Stimulated activated CD4-positive, alpha-beta T cell treated with anti-CD3 and anti-CD28 coated beads, Interleukin-4, amount 100 ng/mL, for 1 hour (primary cell): Measurements from ENCODE around the gene MIR17HG.

Experiments
- DNase-seq: peaks from one replicate; pipeline ENCODE4 v3.0.0-alpha.2; 2020

Gene MIR17HG

DNA sequence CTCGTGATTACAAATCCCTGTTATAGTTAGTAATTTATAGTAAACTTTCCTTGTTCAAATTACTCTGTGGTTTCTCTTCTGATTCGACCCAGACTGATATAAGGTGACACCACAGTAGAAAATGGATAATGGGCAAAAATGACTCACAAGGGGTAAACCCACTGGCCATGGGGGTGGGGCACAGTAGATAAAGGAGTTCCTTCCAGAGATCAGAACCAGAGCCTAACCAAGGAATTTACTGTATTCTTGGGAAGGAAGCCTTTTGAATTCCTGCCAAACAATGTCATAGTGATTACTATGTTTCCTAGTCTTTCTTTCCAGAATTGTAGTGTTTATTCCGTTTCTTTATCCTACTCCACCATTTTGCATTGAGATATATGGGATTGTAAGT, 21.9 kb downstream of the MIR17HG start:
- DNase-seq: peak; percentile 34

DNA sequence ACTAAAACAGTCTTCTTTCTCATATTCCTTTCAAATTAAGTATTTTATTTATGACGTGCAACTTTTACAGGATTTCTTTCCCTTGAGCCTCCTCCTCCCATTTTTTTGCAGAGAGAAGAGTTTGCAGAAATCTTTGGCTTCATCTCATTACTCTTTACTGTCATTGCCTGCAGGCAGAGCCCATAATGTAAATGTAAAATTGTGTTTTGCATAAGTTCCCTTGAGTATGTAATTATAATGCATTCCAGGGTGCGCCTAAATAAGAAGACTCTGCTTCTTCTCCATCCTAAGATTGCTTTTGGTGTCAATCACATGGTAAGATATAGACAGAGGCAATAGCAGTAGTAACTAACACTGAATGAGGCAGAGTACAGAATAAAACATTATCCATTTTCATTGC, 23.0 kb downstream of the MIR17HG start:
- no peak for DNase-seq

DNA sequence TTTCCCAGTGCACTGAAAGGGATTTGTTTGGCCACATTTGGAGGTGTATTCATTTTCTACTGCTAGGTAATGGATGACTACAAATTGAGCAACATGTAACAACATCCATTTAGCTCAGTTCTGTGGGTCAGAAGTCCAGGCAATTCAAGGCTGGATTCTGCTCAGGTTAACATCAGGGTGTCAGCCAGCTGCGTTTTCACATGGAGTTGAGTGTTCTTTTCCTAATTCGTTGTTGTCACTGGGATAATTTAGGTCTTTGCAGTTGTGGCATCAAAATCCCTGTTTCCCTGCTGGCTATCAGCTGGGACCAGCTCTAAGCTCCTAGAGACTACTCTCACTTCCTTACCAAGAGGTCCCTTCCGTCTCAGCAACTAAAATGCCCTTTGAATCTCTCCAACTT, 25.4 kb downstream of the MIR17HG start:
- no peak for DNase-seq

DNA sequence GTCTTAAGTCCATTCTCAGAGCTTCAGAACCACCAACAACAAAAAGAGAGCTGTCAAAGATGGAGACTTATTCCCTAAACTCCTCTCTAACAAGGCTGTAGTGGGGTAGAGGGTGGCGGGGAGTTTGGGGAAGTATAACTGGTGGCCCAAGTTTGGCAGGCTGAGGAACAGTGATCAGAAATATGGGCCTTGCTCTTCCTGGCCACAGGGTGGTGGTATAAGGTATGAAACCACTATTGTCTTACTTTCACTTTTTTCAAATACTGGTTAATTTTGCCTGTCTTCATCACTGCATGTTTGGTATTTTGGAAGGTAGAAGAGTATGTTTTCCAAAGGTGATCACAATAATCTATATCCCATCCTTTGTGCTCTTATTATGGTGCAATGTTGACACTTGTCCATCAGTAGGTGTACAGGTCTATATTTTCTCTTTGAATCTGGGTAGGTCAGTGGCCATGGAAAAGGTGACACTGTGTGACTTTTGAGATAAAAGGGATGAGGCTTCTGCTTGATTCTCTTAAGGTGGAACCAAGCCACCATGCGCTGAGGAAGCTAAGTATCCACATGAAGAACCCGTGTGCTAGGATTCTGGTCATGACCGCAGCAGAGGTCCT, 27.7 kb downstream of the MIR17HG start:
- DNase-seq: no peak

DNA sequence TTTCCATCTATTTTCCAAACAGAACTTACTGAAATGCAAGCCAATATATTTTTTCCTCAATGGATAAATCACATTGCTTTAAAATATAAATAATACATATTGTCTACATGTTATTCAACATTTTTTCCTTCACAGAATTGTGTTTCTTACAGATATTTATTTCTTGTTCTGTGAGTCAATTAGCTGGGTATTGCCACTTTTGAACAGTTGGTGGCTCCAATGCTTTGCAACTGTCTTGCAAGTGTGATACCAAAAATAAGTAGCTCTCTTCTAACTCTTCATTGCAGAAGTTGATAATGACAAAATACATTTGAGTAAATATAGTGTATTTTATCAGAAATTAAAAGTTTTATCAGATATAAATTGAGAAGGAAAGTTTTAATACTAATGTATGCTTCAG, 33.9 kb downstream of the MIR17HG start:
- no peak for DNase-seq

DNA sequence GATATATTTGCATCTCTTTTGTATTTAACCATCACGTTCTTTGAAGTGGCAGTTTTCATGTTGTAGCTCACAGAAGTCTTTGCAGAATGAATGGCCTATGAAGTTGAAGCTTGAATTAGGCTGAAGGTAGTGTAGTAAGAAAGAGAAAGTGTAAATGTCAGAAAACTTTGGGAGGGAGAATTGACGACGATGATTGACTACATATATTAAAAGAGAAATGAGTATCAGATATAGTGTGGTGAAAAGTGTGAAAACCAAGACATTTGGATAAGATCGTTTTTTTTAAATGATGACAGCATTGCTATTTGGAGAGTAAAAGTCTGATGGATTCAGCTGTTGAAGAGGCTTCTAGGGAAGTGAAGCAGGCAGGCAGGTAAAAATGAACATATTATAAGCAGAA, 36.3 kb downstream of the MIR17HG start:
- DNase-seq: no peak

- DNase-seq: no peak
Measured at GRCh38 chr13:91384896-91385295, 37.4 kb downstream of the MIR17HG start.

DNA sequence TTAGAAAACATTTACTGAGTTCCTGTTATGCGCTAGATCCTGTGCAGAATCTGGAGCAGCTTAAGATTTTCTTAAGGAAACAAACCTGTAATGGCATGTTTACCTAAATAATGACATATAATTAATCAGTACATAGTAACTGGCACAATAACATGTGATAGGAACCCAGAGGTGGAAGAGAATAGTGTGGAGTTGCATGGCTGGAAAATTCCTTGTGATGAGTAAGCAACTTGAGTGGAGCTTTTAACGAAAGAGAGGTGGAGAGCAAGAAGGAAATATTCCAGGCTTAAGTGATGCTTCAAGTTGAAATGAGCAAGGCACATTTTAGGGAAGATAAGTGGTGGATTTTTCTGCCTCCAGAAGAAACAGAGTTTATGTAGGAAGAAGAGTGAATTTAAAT, 41.7 kb downstream of the MIR17HG start:
- DNase-seq: no peak

- DNase-seq: no peak
Measured at GRCh38 chr13:91397595-91397994, 50.1 kb downstream of the MIR17HG start.

GRCh38 chr13:91398413-91399188, 51.1 kb downstream of the MIR17HG start, which contains the start of gene GPC5:
Gene GPC5, plus strand, starts transcription at chr13:91398621.
- peak; percentile 82 for DNase-seq

DNA sequence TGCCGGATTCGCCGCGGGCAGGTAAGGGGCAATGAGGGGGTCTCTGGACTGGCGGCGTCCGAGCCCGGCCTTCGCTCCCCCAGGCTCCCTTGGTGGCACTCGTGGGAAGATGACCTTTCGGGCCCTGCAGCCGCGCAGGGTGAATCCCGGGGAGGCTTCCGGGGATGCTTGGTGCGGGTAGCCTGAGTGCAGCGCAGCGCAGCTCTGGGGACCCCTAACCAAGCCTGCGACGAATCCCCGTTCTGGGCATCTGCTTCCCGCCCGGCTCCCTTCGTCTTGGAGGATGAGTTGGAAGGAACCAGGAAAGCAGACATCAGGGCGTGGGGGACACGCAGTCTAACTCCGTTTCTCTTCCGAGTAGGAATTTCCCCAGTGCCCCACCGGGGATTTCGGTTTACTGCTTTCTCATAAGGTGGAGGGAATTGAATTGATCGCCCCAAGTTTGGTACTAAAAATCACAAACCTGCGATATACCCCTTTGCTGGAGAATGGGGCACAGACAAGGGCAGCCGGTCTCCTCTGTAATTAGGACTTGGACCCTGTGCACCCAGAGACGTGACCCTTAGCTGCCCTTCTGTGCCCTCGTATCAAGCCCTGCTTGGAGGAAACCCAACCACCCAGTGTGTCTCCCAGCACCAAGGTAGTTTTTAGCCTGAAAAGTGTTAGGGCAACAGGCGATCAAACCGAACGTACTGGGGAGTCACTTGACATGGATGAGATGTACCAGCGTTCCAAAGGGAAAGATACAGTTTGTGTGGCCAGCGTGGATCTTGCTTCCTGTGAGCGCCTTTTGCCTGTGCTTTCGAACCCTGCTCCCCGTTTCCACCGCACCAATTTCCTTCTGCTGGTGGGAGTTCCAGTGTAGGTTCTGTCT, 51.9 kb downstream of the MIR17HG start:
- peak; percentile 9 for DNase-seq

GRCh38 chr13:91400063-91400399, 52.5 kb downstream of the MIR17HG start:
- no peak for DNase-seq

DNA sequence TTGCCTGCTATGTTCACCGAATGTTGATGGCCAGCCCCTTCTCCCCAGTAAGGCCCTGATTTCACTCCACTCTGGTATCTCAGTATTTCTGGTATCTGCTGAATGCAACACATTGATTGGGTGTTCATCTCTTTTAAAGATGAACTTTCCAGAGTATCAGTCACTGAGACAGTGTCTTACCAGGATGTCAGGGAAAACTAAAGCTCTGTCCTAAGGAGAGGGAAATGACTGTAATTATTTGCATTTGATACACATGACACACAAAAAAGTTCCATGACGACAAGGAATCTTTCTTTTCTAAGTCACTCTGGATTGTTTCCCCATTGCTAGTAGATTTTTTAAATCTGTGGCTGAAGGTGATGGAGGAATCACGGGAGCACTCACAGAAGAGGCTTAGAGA, 53.2 kb downstream of the MIR17HG start:
- DNase-seq: no peak

GRCh38 chr13:91401920-91402319, 54.4 kb downstream of the MIR17HG start:
- no peak for DNase-seq
